NCI-H2107 treated with DMSO at 0.1 percent for 48 hours (cell line): ENCODE results near the gene PVALB.

Experiments
- DNase-seq: peaks from one replicate; lab custom pipeline; 2025; ENCODE audit not compliant: unreplicated experiment; lab: John Stamatoyannopoulos, UW

PVALB gene

GRCh38 chr22:36816636-36817524 is at the start of gene PVALB:
PVALB (minus strand) TSS chr22:36817035; CDS start chr22:36817005, 30 bp downstream.
- DNase-seq: no peak

- no peak for DNase-seq
Measured at GRCh38 chr22:36865346-36865745, 48.5 kb upstream of the PVALB start.

GRCh38 chr22:36864454-36865215 is 47.8 kb upstream of the PVALB start:
- no peak for DNase-seq

- DNase-seq: no peak
Measured at GRCh38 chr22:36863979-36864378, 47.1 kb upstream of the PVALB start.

- no peak for DNase-seq
Measured at GRCh38 chr22:36863281-36863680, 46.4 kb upstream of the PVALB start.

- no peak for DNase-seq
Measured at GRCh38 chr22:36862251-36863242, 45.7 kb upstream of the PVALB start.

- no peak for DNase-seq
Measured at GRCh38 chr22:36860821-36861659, 44.2 kb upstream of the PVALB start, which contains the start of gene NCF4. NCF4 (plus strand) TSS chr22:36861006; CDS start chr22:36861172, 166 bp downstream.

- DNase-seq: no peak
Measured at GRCh38 chr22:36860438-36860820, 43.6 kb upstream of the PVALB start.

GRCh38 chr22:36860017-36860416 is 43.2 kb upstream of the PVALB start:
- DNase-seq: no peak

- no peak for DNase-seq
Measured at GRCh38 chr22:36858966-36859365, 42.1 kb upstream of the PVALB start.

- no peak for DNase-seq
Measured at GRCh38 chr22:36858156-36858555, 41.3 kb upstream of the PVALB start.

- DNase-seq: no peak
Measured at GRCh38 chr22:36856792-36857135, 39.9 kb upstream of the PVALB start.

- DNase-seq: peak; percentile 58
Measured at GRCh38 chr22:36856121-36856791, 39.4 kb upstream of the PVALB start.

- no peak for DNase-seq
Measured at GRCh38 chr22:36855478-36855877, 38.6 kb upstream of the PVALB start.

- no peak for DNase-seq
Measured at GRCh38 chr22:36853407-36854099, 36.7 kb upstream of the PVALB start.

GRCh38 chr22:36852056-36852973 is 35.5 kb upstream of the PVALB start:
- DNase-seq: no peak

GRCh38 chr22:36850682-36851081 is 33.8 kb upstream of the PVALB start:
- no peak for DNase-seq

GRCh38 chr22:36850056-36850455 is 33.2 kb upstream of the PVALB start:
- DNase-seq: no peak
